AG08395 (cell line): ENCODE measurements around the gene PHF5A.
"Not testable (repeated sequence)": the region's sequence is repeated elsewhere in the genome, so short reads cannot be mapped to it uniquely, and the experiment has no call there.

Source experiments
- DNase-seq: peaks from one replicate; pipeline ENCODE4 v3.0.0; 2012; ENCODE audit warnings: mixed read lengths, low spot score

Gene PHF5A

GRCh38 chr22:41446639-41447434, 21.7 kb downstream of the PHF5A start, which contains the start of gene TOB2:
TOB2 (minus strand) TSS chr22:41446801; CDS start chr22:41437345, 9,456 bp downstream.
- peak; percentile 89 for DNase-seq

GRCh38 chr22:41446057-41446501, 22.4 kb downstream of the PHF5A start:
- DNase-seq, result no peak

- DNase-seq, result no peak
Measured at GRCh38 chr22:41445129-41446056, 23.1 kb downstream of the PHF5A start.

- DNase-seq, result peak; percentile 89
Measured at GRCh38 chr22:41444360-41445128, 23.9 kb downstream of the PHF5A start.

GRCh38 chr22:41442240-41442792, 26.2 kb downstream of the PHF5A start:
- DNase-seq, result no peak

- DNase-seq, result not testable (repeated sequence)
Measured at GRCh38 chr22:41440511-41440910, 28.0 kb downstream of the PHF5A start.

DNA sequence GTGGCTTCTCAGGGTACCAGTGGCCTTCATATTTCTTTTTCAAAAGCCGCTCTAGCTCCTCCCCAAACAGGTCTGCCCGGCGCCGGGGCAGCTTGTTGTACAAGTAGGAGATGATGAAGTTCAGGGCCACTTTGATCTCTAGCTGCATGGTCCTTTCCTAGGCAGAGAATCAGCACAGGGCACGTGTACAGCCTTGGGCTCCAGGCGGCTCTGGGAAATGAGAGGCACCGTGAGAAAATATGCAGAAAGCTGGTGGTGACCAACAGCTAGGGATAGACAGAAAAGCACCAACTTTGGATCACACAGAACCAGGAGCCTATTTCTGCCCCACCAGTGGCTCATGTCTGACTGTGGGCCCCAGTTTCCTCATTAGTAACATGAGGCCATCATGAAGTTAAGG, 31.3 kb downstream of the PHF5A start:
- no peak for DNase-seq

DNA sequence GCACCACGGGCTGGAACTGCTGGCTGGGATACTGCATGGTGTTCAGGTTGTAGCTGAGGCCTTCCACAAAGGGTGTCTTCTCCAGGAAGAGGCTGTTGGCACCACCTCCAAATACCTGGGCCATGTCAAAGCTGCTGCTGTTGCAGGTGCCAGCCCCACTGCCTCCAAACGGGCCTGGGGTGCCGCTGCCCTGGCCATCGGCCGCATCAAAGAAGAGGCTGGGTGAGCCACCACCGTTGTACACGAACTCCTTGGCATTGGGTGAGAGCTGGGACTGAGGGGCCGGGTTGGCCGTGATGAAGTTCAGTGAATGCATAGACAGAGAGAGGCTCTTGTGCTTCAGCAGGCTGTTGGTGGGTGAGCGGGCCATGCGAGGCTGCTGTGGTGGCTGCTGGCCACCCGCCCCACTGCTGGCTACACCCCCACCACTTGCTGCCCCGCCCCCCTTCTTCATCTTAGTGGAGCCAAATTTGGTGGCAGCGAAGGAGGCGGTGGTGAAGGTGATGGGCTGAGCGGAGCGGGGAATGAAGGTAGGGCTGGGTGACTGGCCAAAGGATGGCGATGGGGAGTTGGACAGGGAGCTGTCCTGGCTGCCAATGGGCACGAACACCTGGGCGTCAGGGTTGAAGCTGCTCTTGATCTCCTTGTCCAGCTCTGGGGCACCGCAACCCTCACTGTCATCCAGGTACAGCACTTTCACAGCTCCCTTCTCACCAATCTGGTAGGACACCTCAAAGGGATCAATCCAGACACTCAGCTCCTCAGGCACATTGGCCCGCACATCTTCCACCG, 32.0 kb downstream of the PHF5A start:
- no peak for DNase-seq

DNA sequence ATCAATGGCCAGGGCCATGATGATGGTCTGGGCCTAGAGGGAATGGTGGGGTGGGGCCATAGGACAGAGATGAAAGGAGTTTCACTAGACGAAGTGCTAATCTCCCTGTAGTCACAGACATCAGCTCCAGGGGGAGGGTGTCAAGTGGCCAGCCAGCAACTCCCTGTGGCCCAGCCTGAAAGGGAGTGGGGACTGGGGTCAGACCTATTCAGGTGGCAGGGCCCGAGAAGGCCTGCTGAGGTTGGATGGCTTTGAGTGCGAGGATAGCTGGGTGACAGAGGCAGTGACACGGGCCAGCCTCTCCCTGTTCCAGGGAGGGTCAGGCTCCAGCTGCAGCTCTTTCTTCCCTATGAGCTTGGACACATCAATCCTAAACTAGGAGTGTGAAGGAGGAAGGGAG, 32.9 kb downstream of the PHF5A start:
- no peak for DNase-seq

- not testable (repeated sequence) for DNase-seq
Measured at GRCh38 chr22:41434361-41435003, 34.0 kb downstream of the PHF5A start.

- DNase-seq, result not testable (repeated sequence)
Measured at GRCh38 chr22:41433480-41433879, 35.0 kb downstream of the PHF5A start.

DNA sequence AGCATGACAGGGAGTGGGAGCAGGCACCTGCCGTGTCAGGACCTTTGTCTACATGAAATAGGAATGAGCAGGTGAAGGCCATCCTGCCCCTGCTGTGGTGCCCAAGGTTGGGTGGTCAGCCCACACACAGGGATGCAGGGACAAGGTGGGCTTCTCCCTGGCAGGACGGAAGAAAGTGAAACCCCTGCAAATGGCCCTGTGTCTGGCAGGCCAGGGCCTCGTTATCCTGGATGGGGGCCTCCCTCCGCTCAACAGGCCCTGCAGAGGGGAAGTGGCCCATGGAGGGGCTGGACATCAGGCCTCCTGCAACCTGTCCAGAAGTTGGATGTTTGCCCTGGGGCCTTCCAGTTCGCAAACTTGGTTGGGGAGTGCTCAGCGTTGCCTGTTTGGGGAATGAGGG, 36.8 kb downstream of the PHF5A start:
- no peak for DNase-seq

- no peak for DNase-seq
Measured at GRCh38 chr22:41429951-41430332, 38.5 kb downstream of the PHF5A start.

DNA sequence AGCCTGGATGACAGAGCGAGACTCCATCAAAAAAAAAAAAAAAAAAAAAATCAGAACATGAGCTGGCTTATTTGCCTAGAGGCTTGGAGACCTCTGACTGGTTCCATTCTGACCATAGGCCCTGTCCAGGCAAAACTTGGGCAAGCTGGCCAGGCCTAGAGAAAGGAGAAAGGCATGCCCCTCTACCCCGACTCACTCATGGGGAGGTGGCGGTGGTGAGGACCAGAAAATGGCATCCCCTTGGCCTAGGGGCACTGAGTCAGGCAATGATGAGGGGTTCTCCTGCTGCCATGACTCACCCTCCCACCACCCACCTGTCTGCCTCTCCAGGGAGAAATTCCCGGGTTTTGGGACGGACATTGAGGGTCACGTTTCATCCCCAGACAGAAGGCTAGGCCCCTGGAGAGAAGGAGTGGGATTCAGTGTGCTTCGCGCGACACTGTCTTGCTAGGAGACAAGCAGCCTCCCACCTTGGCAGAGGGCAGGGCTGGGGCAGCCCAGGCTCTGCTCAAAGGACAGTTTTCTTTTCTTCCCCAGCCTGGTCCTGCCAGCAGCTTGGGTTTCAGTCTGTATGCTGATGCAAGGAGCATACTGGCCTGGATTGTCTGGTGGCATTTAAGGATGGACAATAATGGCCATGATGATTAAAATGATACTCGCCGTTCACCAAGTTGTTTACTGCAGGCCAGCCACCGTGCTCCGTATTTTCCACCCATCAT, 39.1 kb downstream of the PHF5A start:
- DNase-seq, result no peak

DNA sequence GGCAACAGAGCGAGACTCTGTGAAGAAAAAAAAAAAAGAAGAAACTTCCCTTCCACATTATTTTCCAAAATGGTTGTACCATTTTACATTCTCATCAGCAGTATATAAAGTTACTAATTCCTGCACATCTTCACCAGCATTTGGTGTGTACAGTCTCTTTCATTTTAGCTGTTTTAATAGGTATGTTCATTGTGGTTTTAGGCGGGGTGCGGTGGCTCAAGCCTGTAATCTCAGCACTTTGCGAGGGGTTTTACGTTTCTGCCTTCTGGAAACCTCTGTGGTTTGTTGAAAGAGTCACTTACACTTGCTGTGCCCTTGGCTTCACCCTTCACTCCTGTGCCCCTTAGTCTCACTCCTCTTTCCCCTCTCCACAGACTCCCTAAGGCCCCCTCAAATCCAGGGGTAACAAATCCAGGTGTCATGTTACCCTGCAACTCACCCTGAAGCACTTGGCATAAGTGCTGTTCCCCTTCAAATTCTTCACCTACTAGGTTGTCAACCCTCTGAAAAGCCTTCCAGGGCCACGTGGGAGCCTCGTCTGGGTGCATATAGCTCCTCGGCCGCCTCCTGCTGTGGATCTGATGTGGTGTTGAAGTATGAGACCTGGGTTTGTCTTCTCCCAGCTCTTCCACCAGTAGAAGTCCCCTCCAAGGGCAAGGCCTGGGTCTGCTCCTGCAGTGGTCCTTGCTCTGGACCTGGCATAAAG, 42.7 kb downstream of the PHF5A start:
- DNase-seq, result no peak

- DNase-seq, result no peak
Measured at GRCh38 chr22:41418717-41419116, 49.8 kb downstream of the PHF5A start.

- peak; percentile 46 for DNase-seq
Measured at GRCh38 chr22:41417622-41418390, 50.7 kb downstream of the PHF5A start.

DNA sequence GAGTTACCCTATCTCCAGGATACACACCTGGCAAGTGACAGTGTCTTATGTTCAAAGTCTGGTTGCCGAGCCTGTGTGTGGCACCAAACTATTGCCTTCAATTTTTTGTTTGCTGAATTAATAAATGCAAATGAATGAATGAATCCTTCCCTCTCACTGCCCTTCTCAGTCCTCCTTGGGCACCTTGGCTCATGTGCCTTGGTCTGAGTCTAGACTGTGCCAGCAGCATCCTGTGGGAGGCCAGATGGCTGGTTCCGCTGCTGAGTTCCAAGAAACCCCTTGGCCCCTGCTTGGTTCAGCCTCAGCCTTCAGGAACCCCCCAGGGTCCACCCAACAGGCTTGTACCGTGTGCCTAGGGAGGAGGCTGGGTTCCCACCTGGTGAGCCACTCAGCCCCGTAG, 52.9 kb downstream of the PHF5A start:
- no peak for DNase-seq
